MCF 10A (cell line): ENCODE measurements around the gene BTG2. TPM values are rescaled to one million over a fixed set of nuclear protein-coding genes. Genes with fewer than 3 reads are reported as not detected.

Experiments used
- BruUV-seq: library from RNA; stranded (reverse); fragments of 400-500 nt; replicated peaks from 2 replicates; lab custom pipeline; 2021; lab: Mats Ljungman, UMichigan
- CTCF ChIA-PET: fragments of 300-600 bp; sonication (Branson Sonifier 250); formaldehyde crosslinking; extraction: SDS; loops from one replicate; lab custom pipeline; 2021; ENCODE audit warnings: antibody characterized with exemption, inconsistent platforms; lab: Yijun Ruan, JAX
- POLR2A ChIA-PET: fragments of 300-600, 350-650 bp; sonication (Branson Sonifier 250); formaldehyde crosslinking; extraction: SDS; loops from one replicate; lab custom pipeline; 2020; ENCODE audit warnings: antibody characterized with exemption, inconsistent platforms; lab: Yijun Ruan, JAX
- DNase-seq: peaks from one replicate; pipeline ENCODE4 v3.0.0-alpha.2; 2018; ENCODE audit not compliant: unreplicated experiment
- H3K27ac Mint-ChIP-seq: one replicate; pipeline ENCODE4 v1.8.0; 2022; ENCODE audit warnings: mild to moderate bottlenecking, low read depth, mixed read lengths; ENCODE audit not compliant: unreplicated experiment
- H3K27me3 Mint-ChIP-seq: one replicate; pipeline ENCODE4 v1.8.0; 2022; ENCODE audit warnings: mixed read lengths; ENCODE audit not compliant: insufficient read depth, unreplicated experiment
- H3K36me3 Mint-ChIP-seq: one replicate; pipeline ENCODE4 v1.8.0; 2022; ENCODE audit warnings: mild to moderate bottlenecking, moderate library complexity, mixed read lengths; ENCODE audit not compliant: insufficient read depth, unreplicated experiment
- H3K4me1 Mint-ChIP-seq: one replicate; pipeline ENCODE4 v1.8.0; 2022; ENCODE audit warnings: mixed read lengths; ENCODE audit not compliant: insufficient read depth, unreplicated experiment
- H3K4me3 Mint-ChIP-seq: one replicate; pipeline ENCODE4 v1.8.0; 2022; ENCODE audit warnings: mild to moderate bottlenecking, moderate library complexity, mixed read lengths; ENCODE audit not compliant: unreplicated experiment
- H3K9me3 Mint-ChIP-seq: one replicate; pipeline ENCODE4 v1.8.0; 2022; ENCODE audit warnings: mixed read lengths; ENCODE audit not compliant: unreplicated experiment
- CTCF ChIP-seq: fragments of 200-600 bp; IDR thresholded peaks from one replicate; pipeline ENCODE4 v1.8.0; 2022; ENCODE audit warnings: antibody characterized with exemption, mild to moderate bottlenecking; ENCODE audit not compliant: unreplicated experiment
- intact Hi-C: fragments of 100-400 bp; cut with micrococcal nuclease; formaldehyde crosslinking; loops from 2 replicates; pipeline ENCODE4 v1.14.1; 2022
- total RNA-seq: library from RNA; stranded (reverse); gene quantifications from 2 replicates; pipeline ENCODE4 v1.2.3, GENCODE V29; 2022

BTG2 gene
- total RNA-seq, 1 experiment from 2014 or later: 44.4 TPM

- no peak for TF ChIP-seq CTCF
- H3K4me3 Mint-ChIP-seq: no peak overlapping the region
- H3K4me1 Mint-ChIP-seq: peaks cover 26% of the 10 kb centered on the region
- intact Hi-C loops: no loop called here
- no TSS peak for BruUV-seq
- H3K36me3 Mint-ChIP-seq: no peaks in the 10 kb centered on the region
- peaks cover 40% of the 10 kb centered on the region for H3K27me3 Mint-ChIP-seq
- DNase-seq: no peak
- H3K9me3 Mint-ChIP-seq: no peaks in the 10 kb centered on the region
- H3K27ac Mint-ChIP-seq: no peak overlapping the region
- CTCF ChIA-PET: interaction anchor here (0.7 to 9.5 kb wide), 5 partner anchors 14 to 1966 kb away, joined by 3 to 187 read pairs (median 105); no protein-coding TSS in a partner anchor
- POLR2A ChIA-PET: interaction anchor here (9.5 kb wide), 1 partner anchor 13 kb away, joined by 238 read pairs; the partner anchor contains the start of gene BTG2
Observed at GRCh38 chr1:203322500-203323179, 17.3 kb downstream of the BTG2 start.

- peak; percentile 27 for DNase-seq
- Mint-ChIP-seq H3K4me1 (peaks cover 31% of the 10 kb centered on the region), H3K27me3 (peaks cover 30% of the 10 kb centered on the region), H3K9me3 (no peaks in the 10 kb centered on the region), H3K4me3 (no peak overlapping the region), H3K27ac (no peak overlapping the region), H3K36me3 (no peaks in the 10 kb centered on the region)
- CTCF ChIA-PET: interaction anchor here (0.6 to 9.5 kb wide), 7 partner anchors 15 to 284 kb away, joined by 3 to 187 read pairs (median 5); no protein-coding TSS in a partner anchor
- POLR2A ChIA-PET: interaction anchor here (0.5 to 9.5 kb wide), 4 partner anchors 9 to 572 kb away, joined by 3 to 238 read pairs (median 3); partner anchors contain the start of gene BTG2
- intact Hi-C loops: no loop called here
- no TSS peak for BruUV-seq
- no peak for TF ChIP-seq CTCF
Observed at GRCh38 chr1:203323587-203323986, 18.3 kb downstream of the BTG2 start.

- Mint-ChIP-seq H3K4me1 (peaks cover 31% of the 10 kb centered on the region), H3K9me3 (no peaks in the 10 kb centered on the region), H3K27me3 (peaks cover 22% of the 10 kb centered on the region), H3K36me3 (no peaks in the 10 kb centered on the region), H3K27ac (no peak overlapping the region), H3K4me3 (no peak overlapping the region)
- TF ChIP-seq CTCF: no peak
- ChIA-PET CTCF (interaction anchor here (0.6 to 9.5 kb wide), 9 partner anchors 8 to 285 kb away, joined by 3 to 187 read pairs (median 4); no protein-coding TSS in a partner anchor), POLR2A (interaction anchor here (0.5 to 9.5 kb wide), 7 partner anchors 8 to 1192 kb away, joined by 3 to 238 read pairs (median 3); partner anchors contain the start of genes BTG2 and MDM4)
- intact Hi-C loops: loop anchor here (5.0 kb wide), 1 partner anchor 287 kb away; no protein-coding TSS in a partner anchor
- no TSS peak for BruUV-seq
- no peak for DNase-seq
Observed at GRCh38 chr1:203324105-203325025, 19.0 kb downstream of the BTG2 start.
